SU-DHL-6 (cell line): ENCODE data around the gene MIER2.

Source experiments
- EZH2phosphoT487 ChIP-seq: fragments of 200-600 bp; sonication (generic), shearing (Covaris generic); conservative IDR thresholded peaks from 2 replicates; pipeline ENCODE4 v1.6.1; 2018; ENCODE audit warnings: mild to moderate bottlenecking, antibody characterized with exemption, low read length, moderate library complexity, mixed read lengths
- TF ChIP-seq, protein P1 (sequence below): fragments of 200-600 bp; sonication (generic); IDR thresholded peaks from one replicate; pipeline ENCODE4 v1.5.1; 2017; ENCODE audit warnings: antibody characterized with exemption, mild to moderate bottlenecking, low read length, moderate library complexity; ENCODE audit not compliant: insufficient read depth, poor library complexity, severe bottlenecking

DNA sequence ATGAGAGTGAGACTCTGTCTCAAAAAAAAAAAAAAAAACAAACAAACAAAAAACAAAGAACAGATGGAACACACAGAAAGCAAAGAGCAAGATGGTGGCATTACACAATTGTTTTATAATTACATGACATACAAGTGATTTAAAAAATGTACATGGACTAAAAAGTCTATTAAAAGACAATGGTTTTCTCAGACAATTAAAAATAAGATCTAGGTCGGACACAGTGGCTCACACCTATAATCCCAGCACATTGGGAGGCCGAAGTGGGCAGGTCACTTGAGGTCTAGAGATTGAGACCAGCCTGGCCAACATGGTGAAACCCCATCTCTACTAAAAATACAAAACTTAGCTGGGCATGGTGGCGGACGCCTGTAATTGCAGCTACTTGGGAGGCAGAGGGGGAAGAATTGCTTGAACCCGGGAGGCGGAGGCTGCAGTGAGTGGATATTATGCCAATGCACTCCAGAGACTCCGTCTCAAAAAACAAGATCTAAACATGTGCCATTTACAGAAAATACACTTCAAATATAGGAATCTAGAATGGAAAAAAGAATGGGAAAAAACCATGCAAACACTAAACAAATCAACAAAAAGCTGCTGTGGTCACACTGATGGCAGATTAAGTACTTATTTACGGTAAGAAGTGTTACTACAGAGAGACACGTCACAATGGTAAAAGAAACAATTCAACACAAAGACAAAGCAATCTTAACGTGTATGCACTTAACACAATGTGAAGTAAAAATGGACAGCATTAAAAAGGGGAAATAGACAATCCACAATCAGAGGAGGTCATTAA lies 26.7 kb downstream of the MIER2 start:
- TF ChIP-seq, protein P1, sequence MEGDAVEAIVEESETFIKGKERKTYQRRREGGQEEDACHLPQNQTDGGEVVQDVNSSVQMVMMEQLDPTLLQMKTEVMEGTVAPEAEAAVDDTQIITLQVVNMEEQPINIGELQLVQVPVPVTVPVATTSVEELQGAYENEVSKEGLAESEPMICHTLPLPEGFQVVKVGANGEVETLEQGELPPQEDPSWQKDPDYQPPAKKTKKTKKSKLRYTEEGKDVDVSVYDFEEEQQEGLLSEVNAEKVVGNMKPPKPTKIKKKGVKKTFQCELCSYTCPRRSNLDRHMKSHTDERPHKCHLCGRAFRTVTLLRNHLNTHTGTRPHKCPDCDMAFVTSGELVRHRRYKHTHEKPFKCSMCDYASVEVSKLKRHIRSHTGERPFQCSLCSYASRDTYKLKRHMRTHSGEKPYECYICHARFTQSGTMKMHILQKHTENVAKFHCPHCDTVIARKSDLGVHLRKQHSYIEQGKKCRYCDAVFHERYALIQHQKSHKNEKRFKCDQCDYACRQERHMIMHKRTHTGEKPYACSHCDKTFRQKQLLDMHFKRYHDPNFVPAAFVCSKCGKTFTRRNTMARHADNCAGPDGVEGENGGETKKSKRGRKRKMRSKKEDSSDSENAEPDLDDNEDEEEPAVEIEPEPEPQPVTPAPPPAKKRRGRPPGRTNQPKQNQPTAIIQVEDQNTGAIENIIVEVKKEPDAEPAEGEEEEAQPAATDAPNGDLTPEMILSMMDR: no peak
- TF ChIP-seq EZH2phosphoT487: no peak
